AG09309 (cell line): ENCODE data around the gene UBALD1.

Experiments
- DNase-seq: peaks from one replicate; pipeline ENCODE4 v3.0.0-alpha.2; 2010; ENCODE audit warnings: low read depth
- H3K4me3 ChIP-seq: 2 replicates; pipeline ENCODE4 v1.5.1; 2011; ENCODE audit warnings: mild to moderate bottlenecking, low read depth, low read length, moderate library complexity; ENCODE audit not compliant: control insufficient read depth
- CTCF ChIP-seq: IDR thresholded peaks from 2 replicates; pipeline ENCODE4 v1.5.1; 2011; ENCODE audit warnings: mild to moderate bottlenecking, low read depth, low read length, inconsistent platforms; ENCODE audit not compliant: insufficient read depth, control insufficient read depth; ENCODE audit errors: missing control alignments

The UBALD1 gene

GRCh38 chr16:4624827-4625559, 10.3 kb upstream of the UBALD1 start:
- TF ChIP-seq CTCF, result no peak
- DNase-seq, result no peak
- peak overlapping the region; percentile 93 for H3K4me3 ChIP-seq

- peak; percentile 92 for DNase-seq
- H3K4me3 ChIP-seq, result peak within 1 kb of the TSS; percentile 93
- TF ChIP-seq CTCF, result peak; percentile 96
Measured at GRCh38 chr16:4624015-4624826, 9.5 kb upstream of the UBALD1 start, which contains the start of gene MGRN1. MGRN1 (plus strand) TSS chr16:4624826; CDS start chr16:4624961, 135 bp downstream.

GRCh38 chr16:4623593-4623992, 8.9 kb upstream of the UBALD1 start:
- TF ChIP-seq CTCF, result no peak
- no peak for DNase-seq
- H3K4me3 ChIP-seq, result no peak overlapping the region

- no peak for DNase-seq
- no peak for TF ChIP-seq CTCF
Measured at GRCh38 chr16:4618645-4619418, 4.1 kb upstream of the UBALD1 start.

GRCh38 chr16:4617880-4618279, 3.2 kb upstream of the UBALD1 start:
- TF ChIP-seq CTCF, result no peak
- no peak for DNase-seq
- H3K4me3 ChIP-seq, result no peak overlapping the region

More at GRCh38 chr16:4618645-4619418, 4.1 kb upstream of the UBALD1 start:
- H3K4me3 ChIP-seq, result no peak overlapping the region

GRCh38 chr16:4616047-4616811, 1.5 kb upstream of the UBALD1 start:
- peak overlapping the region; percentile 76 for H3K4me3 ChIP-seq
- peak; percentile 98 for DNase-seq
- TF ChIP-seq CTCF, result peak; percentile 26
